ENCODE results near the gene SARM1.
A peak's percentile ranks its signal among the peaks of the same experiment; 100 is the strongest.

The SARM1 gene

GRCh38 chr17:28366605-28367004 is 4.9 kb upstream of the SARM1 start:
- DNase-seq (ENCODE audit: low read depth, low spot score) = no peak
- no peak overlapping the region for H3K27ac ChIP-seq

- DNase-seq (ENCODE audit: low read depth, low spot score) = no peak
- H3K27ac ChIP-seq = no peak overlapping the region
These were observed 3.7 kb upstream of the SARM1 start for GRCh38 chr17:28367641-28368305.

- H3K27ac ChIP-seq = no peak overlapping the region
- DNase-seq (ENCODE audit: low read depth, low spot score) = no peak
These were observed 3.1 kb upstream of the SARM1 start for GRCh38 chr17:28368306-28368831.

GRCh38 chr17:28368915-28369683 is 2.4 kb upstream of the SARM1 start:
- H3K27ac ChIP-seq = no peak overlapping the region
- DNase-seq (ENCODE audit: low read depth, low spot score) = no peak

GRCh38 chr17:28369684-28370034 is 1.8 kb upstream of the SARM1 start:
- no peak overlapping the region for H3K27ac ChIP-seq
- DNase-seq (ENCODE audit: low read depth, low spot score) = no peak

GRCh38 chr17:28370035-28370743 is 1.3 kb upstream of the SARM1 start, which contains the start of gene VTN:
Gene VTN (minus strand): TSS chr17:28370307. CDS start chr17:28370203, 104 bp downstream.
- DNase-seq (ENCODE audit: low read depth, low spot score) = no peak
- no peak within 1 kb of the TSS for H3K27ac ChIP-seq

- no peak for DNase-seq (ENCODE audit: low read depth, low spot score)
- no peak overlapping the region for H3K27ac ChIP-seq
These were observed 770 bp upstream of the SARM1 start for GRCh38 chr17:28370744-28371103.

- DNase-seq (ENCODE audit: low read depth, low spot score) = no peak
- H3K27ac ChIP-seq = no peak overlapping the region
These were observed 880 bp downstream of the SARM1 start for GRCh38 chr17:28372203-28372944.

- DNase-seq (ENCODE audit: low read depth, low spot score) = no peak
- H3K27ac ChIP-seq = no peak overlapping the region
These were observed 1.4 kb downstream of the SARM1 start for GRCh38 chr17:28372945-28373274.

- peak overlapping the region; percentile 54 for H3K27ac ChIP-seq
- peak; percentile 98 for DNase-seq (ENCODE audit: low read depth, low spot score)
These were observed 8.6 kb downstream of the SARM1 start for GRCh38 chr17:28379814-28380801.

GRCh38 chr17:28381141-28381825 is 9.8 kb downstream of the SARM1 start:
- no peak overlapping the region for H3K27ac ChIP-seq
- no peak for DNase-seq (ENCODE audit: low read depth, low spot score)

GRCh38 chr17:28384281-28385036 is 13.0 kb downstream of the SARM1 start:
- no peak overlapping the region for H3K27ac ChIP-seq
- no peak for DNase-seq (ENCODE audit: low read depth, low spot score)

GRCh38 chr17:28385037-28385400 is 13.5 kb downstream of the SARM1 start:
- no peak for DNase-seq (ENCODE audit: low read depth, low spot score)
- H3K27ac ChIP-seq = no peak overlapping the region

- no peak for DNase-seq (ENCODE audit: low read depth, low spot score)
- H3K27ac ChIP-seq = no peak overlapping the region
These were observed 13.9 kb downstream of the SARM1 start for GRCh38 chr17:28385406-28385805.

GRCh38 chr17:28386391-28386790 is 14.9 kb downstream of the SARM1 start:
- no peak overlapping the region for H3K27ac ChIP-seq
- no peak for DNase-seq (ENCODE audit: low read depth, low spot score)

GRCh38 chr17:28388106-28388505 is 16.6 kb downstream of the SARM1 start:
- no peak overlapping the region for H3K27ac ChIP-seq
- DNase-seq (ENCODE audit: low read depth, low spot score) = no peak

GRCh38 chr17:28390141-28390540 is 18.6 kb downstream of the SARM1 start:
- no peak for DNase-seq (ENCODE audit: low read depth, low spot score)
- H3K27ac ChIP-seq = no peak overlapping the region

- H3K27ac ChIP-seq = no peak overlapping the region
- no peak for DNase-seq (ENCODE audit: low read depth, low spot score)
These were observed 19.1 kb downstream of the SARM1 start for GRCh38 chr17:28390563-28390962.
